Medulla oblongata (tissue), 1 donor: ENCODE measurements around the gene CLCNKB.
"Not testable (repeated sequence)": the region's sequence is repeated elsewhere in the genome, so short reads cannot be mapped to it uniquely, and the experiment has no call there.

Experiments used
- DNase-seq: peaks from one replicate; pipeline ENCODE4 v3.0.0-alpha.2; 2015; ENCODE audit errors: extremely low spot score

The CLCNKB gene

GRCh38 chr1:16015491-16015890 lies 28.1 kb upstream of the CLCNKB start:
- no peak for DNase-seq

DNA sequence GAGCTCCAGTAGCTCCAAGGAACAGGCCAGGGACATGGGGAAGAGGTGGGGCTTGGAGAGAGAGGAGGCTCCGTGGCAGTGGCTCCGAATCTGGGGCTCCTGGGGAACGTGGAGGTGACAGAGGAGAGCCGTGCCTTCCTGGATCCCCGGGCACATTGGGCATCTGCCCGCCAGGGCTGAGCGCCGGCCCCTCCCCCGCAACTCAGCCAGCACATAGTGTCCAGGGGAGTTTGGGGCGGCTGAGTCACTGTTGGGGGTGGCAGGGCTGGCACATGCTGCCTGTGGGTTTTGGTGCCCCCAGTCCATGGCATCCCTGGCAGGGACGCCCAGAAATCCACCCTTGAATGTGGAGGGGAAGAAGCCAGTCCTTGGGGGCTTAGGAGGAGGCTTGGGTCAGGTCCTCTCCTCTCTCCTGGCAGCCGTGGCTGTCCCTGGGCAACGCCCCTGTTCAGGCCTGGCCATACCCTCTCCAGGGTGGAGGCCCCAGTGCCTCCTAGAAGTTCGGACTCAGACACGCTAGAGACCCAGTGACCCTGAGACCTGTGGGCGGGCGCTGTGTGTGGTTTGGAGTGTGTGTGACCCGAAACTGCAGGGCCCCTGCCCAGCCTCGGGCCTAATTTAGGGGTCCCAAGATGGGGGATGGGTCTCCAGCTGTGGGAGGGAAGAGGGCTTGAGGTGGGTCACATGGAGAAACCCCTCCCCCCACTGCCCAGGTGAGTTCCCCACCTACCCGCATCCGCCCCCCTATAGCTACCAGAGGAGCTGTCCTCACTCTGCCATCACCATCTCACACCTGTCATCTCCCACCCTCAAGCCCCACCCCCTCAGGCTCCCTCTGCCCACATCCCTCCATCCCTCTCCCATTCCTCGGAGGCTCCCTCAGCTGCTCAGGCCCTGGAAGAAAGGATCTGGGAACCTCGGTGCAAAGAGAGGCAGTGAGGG lies 27.4 kb upstream of the CLCNKB start:
- DNase-seq: no peak

DNA sequence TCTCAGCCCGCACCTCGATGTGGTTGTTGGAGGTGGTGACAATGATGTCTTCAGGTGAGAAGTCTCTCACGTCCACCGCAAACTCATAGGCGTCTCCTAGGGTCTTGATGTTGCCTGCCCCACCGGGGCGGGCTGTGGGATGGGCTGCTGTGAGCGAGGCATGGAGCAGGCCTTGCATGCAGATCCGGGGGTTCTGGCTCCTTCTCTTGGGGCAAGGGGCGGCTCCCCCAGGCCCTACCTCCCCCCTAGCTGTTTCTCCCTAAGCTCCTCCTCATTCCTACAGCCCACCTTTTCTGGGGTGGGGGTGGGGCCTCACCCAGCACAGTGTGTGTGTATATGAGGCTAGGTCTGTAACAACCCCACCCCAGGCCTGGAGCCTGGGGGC lies 26.5 kb upstream of the CLCNKB start:
- no peak for DNase-seq

DNA sequence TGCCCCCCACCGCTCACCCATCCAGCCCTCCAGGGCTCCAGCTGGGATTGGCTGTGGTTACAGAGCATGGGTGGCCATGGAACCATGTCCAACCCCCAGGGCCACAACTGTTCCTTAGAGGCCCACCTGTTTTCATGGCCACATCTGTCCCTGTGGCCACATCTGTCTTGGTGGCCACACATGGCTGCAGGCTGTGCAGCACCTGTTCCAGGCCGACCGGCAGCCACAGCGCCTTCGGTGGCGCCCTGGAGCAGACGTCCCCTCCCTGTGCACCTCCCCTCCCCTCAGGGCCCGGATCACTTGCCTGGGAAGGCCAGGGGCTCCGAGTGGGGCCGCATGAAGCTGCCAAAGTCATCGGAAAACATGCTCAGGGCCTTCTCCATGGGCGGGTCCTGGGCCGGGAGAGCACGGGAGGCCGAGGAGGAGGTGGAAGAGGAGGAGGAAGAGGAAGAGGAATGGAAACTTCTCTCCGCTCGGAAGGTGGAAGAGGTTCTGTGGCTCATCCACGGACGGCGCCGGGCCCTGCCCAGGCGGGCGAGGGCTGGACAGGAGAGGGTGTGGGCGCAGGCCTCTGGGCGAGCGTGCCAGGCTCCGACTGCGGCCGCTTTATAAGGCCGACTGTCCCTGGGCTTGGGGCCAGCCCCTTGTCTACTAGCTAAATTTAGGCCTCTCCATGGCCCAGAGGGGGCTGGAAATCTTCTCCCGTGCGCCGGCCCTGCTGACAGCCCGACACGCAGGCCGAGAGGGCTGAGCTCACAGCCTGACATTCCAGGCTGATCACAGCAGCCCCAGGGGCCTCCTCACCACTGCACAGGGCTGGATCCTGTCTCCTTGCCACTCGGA lies 25.9 kb upstream of the CLCNKB start, which contains the start of gene HSPB7:
Gene HSPB7 (minus strand): TSS at position 583 of the 843 bp plus-strand sequence. CDS start 80 bp downstream, at position 503.
- DNase-seq: peak; percentile 62

DNA sequence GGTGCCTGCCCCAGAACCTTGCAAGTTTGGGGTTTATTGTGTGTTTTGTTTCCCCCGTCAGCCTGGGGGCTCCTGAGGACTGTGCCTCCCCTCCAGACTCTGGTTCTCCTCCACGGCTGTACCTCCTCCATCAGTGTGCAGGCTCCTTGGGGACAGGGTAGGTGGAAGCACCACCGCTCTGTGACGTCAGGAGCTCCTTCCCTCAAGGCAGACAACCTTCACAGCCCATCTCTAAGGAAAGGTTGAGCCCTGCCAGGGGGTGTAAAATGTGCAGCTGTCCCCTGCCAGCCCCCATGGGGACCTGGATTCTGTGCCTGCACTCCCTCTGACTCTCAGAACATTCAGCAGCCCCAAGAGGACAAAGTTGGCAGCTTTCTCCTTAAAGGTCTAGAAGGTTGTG lies 25.3 kb upstream of the CLCNKB start:
- DNase-seq: no peak

DNA sequence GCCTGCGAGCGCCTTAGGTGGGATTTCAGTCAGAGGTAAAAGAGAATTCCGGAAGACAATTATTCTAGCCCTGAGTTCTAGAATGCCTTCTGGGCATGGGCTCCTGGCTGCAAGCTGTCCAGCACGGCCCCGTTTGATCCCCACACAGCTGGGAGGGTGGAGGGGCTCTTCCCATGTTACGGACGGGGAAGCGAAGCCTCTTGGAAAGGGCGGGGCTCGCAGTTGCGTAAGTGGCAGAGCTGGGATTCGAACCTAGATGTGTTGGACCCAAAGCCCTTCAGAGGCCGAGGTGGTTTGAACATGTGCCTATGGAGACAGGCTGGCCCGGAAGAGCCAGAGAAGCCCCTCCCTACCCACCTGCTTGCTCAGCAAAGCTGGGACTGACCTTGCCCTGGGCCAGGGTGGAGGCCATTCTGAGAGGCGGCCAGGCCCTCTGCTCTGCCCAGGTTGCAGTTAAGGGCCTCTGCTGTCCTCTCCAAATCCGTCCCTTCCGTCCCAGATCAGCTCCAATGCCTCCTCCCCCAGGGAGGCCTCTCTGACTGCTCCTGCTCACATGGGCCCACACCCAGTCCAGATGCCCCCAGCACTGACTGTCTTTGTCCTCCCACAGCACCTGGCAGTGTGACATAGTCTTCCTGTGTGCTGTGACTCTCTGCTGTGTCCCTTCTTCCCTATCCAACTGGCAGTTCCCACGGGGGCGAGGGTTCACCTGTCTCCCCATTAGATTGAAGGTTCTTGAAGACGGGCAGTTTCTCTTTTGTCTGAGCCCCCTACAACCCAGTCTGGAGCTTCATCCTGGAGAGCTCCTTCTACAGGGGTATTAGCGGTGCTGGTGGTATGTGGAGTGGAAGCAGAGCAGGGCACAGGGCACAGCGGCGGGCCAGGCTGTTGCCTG lies 24.6 kb upstream of the CLCNKB start:
- DNase-seq: no peak

- DNase-seq: peak; percentile 48
These were observed 23.8 kb upstream of the CLCNKB start for GRCh38 chr1:16019644-16020277.

DNA sequence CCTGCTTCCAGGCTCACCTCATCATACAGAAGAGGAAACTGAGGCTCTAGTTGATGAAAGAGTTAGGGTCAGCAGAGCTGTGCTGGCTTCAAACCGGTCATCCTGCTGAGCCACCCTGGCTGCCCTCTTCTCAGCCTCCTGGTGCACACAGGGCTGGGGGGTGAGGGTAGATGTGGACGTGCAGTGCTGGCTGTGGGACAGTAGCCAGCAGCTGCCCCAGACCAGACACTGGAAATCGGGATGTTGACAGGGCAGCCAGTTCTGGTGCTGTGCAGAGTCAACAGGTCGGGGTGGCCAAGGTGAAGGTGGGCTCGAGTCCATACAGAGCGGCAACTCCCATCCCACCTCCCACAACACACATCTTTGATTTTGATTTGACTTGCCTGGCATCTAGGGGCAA lies 23.3 kb upstream of the CLCNKB start:
- no peak for DNase-seq

- DNase-seq: not testable (repeated sequence)
These were observed 22.7 kb upstream of the CLCNKB start for GRCh38 chr1:16020878-16021277.

DNA sequence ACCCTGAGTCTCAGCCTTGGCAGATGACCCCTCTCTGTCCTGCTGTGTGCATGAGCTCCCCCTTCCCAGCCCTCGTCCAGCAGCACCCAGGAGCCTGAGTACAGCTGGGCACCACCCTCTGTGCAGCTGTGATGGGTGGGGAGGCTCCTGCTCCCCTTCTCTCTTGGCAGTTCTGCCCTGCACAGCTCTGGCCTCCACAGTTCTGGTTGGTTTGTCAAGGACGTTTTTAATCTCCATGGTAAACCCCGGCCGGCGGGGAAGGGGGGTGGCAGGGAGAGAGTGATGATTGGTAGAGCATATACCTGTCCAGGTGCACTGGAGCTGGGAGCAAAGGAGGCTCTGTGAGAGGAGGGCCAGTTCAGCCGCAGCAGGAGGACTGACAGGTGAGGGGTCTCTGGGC lies 21.9 kb upstream of the CLCNKB start, which contains the start of gene CLCNKA:
Gene CLCNKA (plus strand): TSS at position 356 of the 400 bp plus-strand sequence. CDS start 584 bp downstream, outside the sequence.
- DNase-seq: no peak

GRCh38 chr1:16022393-16022792 lies 21.2 kb upstream of the CLCNKB start:
- DNase-seq: no peak

DNA sequence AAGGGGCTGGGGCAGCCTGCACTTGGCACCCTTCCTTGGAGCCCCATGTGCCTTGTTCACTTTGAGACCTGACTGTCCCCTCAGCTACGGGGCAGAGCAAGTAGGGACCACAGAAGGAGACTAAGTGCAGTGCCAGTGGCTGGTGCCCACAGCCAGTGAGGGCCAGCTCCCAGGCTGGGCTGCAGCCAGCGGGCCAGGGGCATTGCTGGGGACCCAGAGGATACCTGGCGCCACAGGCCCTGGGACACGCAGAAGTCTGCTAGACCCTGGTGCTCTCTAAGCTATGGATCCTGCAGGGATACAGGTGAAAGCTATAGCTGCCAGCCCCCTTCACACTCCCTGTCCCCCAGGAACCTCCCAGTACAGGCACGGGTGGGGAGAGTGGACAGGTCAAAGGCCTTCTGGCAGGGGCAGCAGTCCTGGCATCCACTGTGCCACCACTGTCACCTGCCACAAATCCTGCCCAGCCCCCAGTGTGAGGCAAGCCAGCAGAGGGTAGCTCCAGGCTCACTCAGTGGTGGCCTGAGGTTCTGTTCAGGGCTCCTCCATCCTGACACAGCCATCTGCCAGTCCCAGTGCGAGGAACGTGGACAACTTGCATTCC lies 20.4 kb upstream of the CLCNKB start:
- DNase-seq: no peak

DNA sequence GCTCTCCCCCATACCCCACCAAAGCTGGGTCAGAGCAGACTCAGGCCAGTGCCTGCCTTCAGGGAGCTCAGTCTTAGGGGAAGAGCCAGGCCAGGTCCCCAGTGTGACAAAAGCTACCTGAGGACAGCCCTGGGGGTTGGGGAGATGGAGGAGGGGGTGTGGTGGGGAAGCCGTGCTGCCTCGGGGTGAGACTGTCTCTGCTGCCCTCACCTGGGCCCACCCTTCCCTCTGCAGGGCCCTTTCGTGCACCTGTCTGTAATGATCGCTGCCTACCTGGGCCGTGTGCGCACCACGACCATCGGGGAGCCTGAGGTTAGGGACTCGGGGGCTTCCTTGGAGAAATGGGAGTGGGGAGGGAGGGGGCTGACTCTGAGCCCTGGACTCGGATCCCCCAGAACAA lies 17.3 kb upstream of the CLCNKB start:
- DNase-seq: not testable (repeated sequence)

GRCh38 chr1:16026723-16027484 lies 16.7 kb upstream of the CLCNKB start:
- DNase-seq: no peak

DNA sequence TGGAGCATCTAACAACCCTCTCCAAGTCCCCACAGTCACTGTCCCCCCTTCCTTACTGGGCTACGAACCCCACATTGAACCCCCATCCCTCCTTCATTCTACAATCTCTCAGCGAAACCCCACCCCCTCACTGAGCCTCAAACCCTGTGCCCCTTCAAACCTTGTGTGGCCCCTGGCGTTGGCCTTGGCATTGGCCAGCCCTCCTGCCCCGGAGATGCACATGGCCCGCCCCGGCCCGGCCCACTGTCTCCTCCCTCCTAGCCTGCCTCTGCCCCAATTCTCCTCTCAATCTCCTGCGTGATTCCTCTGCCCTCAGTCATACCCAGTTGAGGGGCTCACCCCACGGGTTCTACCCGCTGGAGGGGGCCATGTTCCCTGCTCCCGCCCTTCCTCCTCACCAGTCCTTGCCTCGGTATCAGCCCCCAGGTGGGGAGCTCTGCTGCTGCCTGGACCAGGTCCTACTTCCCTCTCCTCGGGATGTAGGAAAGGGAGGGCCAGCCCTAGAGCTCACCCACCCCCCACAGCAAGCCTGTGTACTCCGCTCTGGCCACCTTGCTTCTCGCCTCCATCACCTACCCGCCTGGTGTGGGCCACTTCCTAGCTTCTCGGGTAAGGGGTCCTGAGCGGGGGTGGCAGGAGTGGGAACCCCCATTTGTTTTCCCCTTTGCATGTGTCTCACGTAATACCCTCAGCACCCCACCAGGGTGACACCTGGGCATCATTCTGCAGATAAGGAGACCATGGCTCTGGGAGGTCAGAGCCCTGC lies 15.2 kb upstream of the CLCNKB start:
- no peak for DNase-seq

DNA sequence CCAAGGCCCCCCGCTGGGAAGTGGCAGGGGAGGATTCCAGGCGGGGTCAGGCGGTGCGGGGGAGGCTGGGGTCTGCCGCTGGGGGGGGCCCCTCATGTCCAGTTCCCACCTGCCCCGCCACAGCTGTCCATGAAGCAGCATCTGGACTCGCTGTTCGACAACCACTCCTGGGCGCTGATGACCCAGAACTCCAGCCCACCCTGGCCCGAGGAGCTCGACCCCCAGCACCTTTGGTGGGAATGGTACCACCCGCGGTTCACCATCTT lies 14.6 kb upstream of the CLCNKB start:
- DNase-seq: not testable (repeated sequence)

DNA sequence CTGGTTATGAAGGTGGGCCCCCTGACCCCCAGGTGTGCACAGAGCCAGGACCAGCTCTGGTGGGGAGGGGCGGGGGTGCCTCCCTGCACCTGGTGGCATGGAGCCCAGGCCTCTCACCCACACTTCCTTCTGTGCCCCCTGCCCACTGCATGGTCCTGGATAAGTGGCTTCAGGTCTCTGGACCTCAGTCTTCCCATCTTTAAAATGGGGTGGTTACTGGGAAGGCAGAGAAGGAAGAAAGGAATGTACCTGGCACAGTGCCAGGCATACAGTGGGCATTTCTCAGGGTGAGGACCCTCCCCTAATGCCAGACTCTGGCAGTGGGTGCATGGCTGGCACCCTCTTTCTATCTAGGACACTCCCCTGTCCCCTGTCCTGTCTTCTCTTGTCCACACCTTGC lies 14.3 kb upstream of the CLCNKB start:
- DNase-seq: no peak

DNA sequence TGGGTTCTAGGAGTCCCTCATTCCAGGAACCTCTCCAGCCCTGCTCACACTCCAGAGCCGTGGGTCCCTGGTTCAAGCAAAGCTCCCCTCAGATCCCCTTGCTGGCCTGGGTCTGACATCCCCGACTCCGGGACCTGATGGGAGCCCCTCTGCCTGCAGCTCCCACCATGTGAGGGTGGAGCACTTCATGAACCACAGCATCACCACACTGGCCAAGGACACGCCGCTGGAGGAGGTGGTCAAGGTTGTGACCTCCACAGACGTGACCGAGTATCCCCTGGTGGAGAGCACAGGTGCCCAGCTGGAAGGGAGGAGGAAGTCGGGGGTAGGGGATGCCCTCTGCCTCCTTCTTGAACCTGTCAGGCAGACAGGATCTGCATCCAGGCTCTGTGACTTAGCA lies 12.0 kb upstream of the CLCNKB start:
- DNase-seq: no peak

- DNase-seq: peak; percentile 84
These were observed 11.0 kb upstream of the CLCNKB start for GRCh38 chr1:16032388-16033102.
